CD8-positive, alpha-beta memory T cell (primary cell): Measurements from ENCODE around the gene ALCAM. TPM values are rescaled to one million over a fixed set of nuclear protein-coding genes. Genes with fewer than 3 reads are reported as not detected.

Experiments
- CTCF ChIA-PET: fragments of 350-600 bp; sonication (Branson Sonifier 250); formaldehyde crosslinking; loops from one replicate; lab custom pipeline; 2021; ENCODE audit warnings: antibody characterized with exemption; lab: Charles Lee
- POLR2A ChIA-PET: fragments of 350-600 bp; sonication (Branson Sonifier 250); formaldehyde crosslinking; loops from one replicate; lab custom pipeline; 2021; ENCODE audit warnings: antibody characterized with exemption; lab: Charles Lee
- DNase-seq, 5 donors: peaks; one replicate each; pipeline versions ENCODE4 v3.0.0 to v3.0.0-alpha.2; 2020 to 2022; ENCODE audit warnings: mixed read lengths in 1 of 5
- H3K27ac ChIP-seq: one replicate; pipeline ENCODE4 v1.7.0; 2013; ENCODE audit warnings: low read depth, mild to moderate bottlenecking, low read length, moderate library complexity
- H3K27me3 ChIP-seq: 2 replicates; pipeline ENCODE4 v1.7.0; 2013; ENCODE audit warnings: low read length, mild to moderate bottlenecking; ENCODE audit not compliant: insufficient read depth, poor library complexity, severe bottlenecking
- H3K36me3 ChIP-seq: 2 replicates; pipeline ENCODE4 v1.7.0; 2013; ENCODE audit warnings: mild to moderate bottlenecking, low read length, moderate library complexity; ENCODE audit not compliant: insufficient read depth
- H3K4me1 ChIP-seq: 2 replicates; pipeline ENCODE4 v1.7.0; 2013; ENCODE audit warnings: mild to moderate bottlenecking, low read length, moderate library complexity; ENCODE audit not compliant: insufficient read depth
- H3K4me3 ChIP-seq: 2 replicates; pipeline ENCODE4 v1.7.0; 2013; ENCODE audit warnings: mild to moderate bottlenecking, low read length
- H3K9me3 ChIP-seq: 2 replicates; pipeline ENCODE4 v1.7.0; 2013; ENCODE audit warnings: mild to moderate bottlenecking, low read length
- H3K27ac Mint-ChIP-seq, 8 donors: one replicate each; pipeline ENCODE4 v1.8.0; 2020 to 2021; ENCODE audit warnings: mixed read lengths in 8 of 8, mild to moderate bottlenecking in 6 of 8, inconsistent platforms in 3 of 8, moderate library complexity in 3 of 8
- H3K27me3 Mint-ChIP-seq, 2 donors: one replicate each; pipeline ENCODE4 v1.8.0; 2020 to 2021; ENCODE audit warnings: mixed read lengths in 2 of 2, mild to moderate bottlenecking in 1 of 2, moderate library complexity in 1 of 2
- H3K36me3 Mint-ChIP-seq, 3 donors: one replicate each; pipeline ENCODE4 v1.8.0; 2020 to 2021; ENCODE audit warnings: mixed read lengths in 3 of 3, inconsistent platforms in 1 of 3, mild to moderate bottlenecking in 1 of 3
- H3K4me1 Mint-ChIP-seq, 3 donors: one replicate each; pipeline ENCODE4 v1.8.0; 2020 to 2021; ENCODE audit warnings: mixed read lengths in 3 of 3, inconsistent platforms in 1 of 3, mild to moderate bottlenecking in 1 of 3
- H3K4me3 Mint-ChIP-seq, 7 donors: one replicate each; pipeline ENCODE4 v1.8.0; 2020 to 2021; ENCODE audit warnings: mixed read lengths in 7 of 7, mild to moderate bottlenecking in 6 of 7, moderate library complexity in 4 of 7, inconsistent platforms in 2 of 7
- H3K9me3 Mint-ChIP-seq, 5 donors: one replicate each; pipeline ENCODE4 v1.8.0; 2020 to 2022; ENCODE audit warnings: mixed read lengths in 5 of 5, mild to moderate bottlenecking in 3 of 5, moderate library complexity in 2 of 5, inconsistent platforms in 1 of 5
- polyA plus RNA-seq: library from polyadenylated mRNA; unstranded; fragments of 300-500 nt; fragmentation: Illumina TruSeq; gene quantifications from one replicate; pipeline ENCODE4 v1.2.3, GENCODE V29; 2021
- total RNA-seq, 2 experiments: library from RNA; stranded (reverse); gene quantifications; one replicate each; pipeline ENCODE4 v1.2.3, GENCODE V29; 2021

Gene ALCAM
- total and polyA plus RNA-seq, 3 experiments from 2014 or later, result 6.4 to 26.9 (median 26.1) TPM

DNA sequence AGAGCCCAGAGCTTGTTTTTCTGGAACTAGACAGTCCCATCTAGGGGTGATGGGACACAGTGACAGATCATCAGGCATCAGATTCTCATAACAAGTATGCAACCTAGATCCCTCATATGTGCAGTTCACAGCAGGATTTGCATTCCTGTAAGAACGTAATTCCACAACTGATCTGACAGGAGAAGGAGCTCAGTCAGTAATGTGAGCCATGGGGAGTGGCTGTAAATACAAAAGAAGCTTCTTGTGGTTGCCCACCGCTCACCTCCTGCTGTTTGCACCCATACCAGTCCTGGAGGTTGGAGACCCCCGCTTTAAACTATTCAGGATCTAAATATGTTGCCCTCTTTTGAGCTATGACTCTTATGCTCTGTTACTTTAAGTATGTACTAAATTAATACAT is 167.3 kb downstream of the ALCAM start:
- H3K36me3 Mint-ChIP-seq, result peaks cover 0 to 13% (median 4%) of the 10 kb centered on the region in 3 donors
- no peak overlapping the region for H3K4me3 Mint-ChIP-seq
- no peak overlapping the region for H3K27ac Mint-ChIP-seq
- ChIA-PET POLR2A (no interaction called here), CTCF (no interaction called here)
- no peak for DNase-seq
- Histone ChIP-seq H3K36me3 (no peaks in the 10 kb centered on the region), H3K27ac (no peak overlapping the region), H3K4me1 (no peaks in the 10 kb centered on the region), H3K27me3 (no peaks in the 10 kb centered on the region), H3K9me3 (no peaks in the 10 kb centered on the region), H3K4me3 (no peak overlapping the region)
- H3K9me3 Mint-ChIP-seq, result no peaks in the 10 kb centered on the region
- H3K4me1 Mint-ChIP-seq, result no peaks in the 10 kb centered on the region
- no peaks in the 10 kb centered on the region for H3K27me3 Mint-ChIP-seq

DNA sequence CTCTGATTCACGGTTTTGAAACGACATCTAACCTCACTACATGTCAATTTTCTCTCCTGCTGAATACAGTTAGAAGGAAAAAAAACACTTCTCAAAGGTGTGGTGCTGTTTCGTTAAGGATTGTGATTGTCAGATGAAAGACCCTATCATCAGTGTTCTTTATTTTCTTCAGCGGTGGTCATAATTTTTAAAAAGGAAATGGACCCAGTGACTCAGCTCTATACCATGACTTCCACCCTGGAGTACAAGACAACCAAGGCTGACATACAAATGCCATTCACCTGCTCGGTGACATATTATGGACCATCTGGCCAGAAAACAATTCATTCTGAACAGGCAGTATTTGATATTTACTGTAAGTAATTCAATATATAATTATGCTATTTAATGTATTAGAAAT is 167.8 kb downstream of the ALCAM start:
- H3K4me1 ChIP-seq, result no peaks in the 10 kb centered on the region
- Mint-ChIP-seq H3K4me1 (no peaks in the 10 kb centered on the region), H3K27ac (no peak overlapping the region), H3K4me3 (no peak overlapping the region), H3K36me3 (peaks cover 0 to 13% (median 5%) of the 10 kb centered on the region in 3 donors), H3K27me3 (no peaks in the 10 kb centered on the region), H3K9me3 (no peaks in the 10 kb centered on the region)
- no peak overlapping the region for H3K27ac ChIP-seq
- CTCF ChIA-PET, result no interaction called here
- H3K36me3 ChIP-seq, result no peaks in the 10 kb centered on the region
- H3K27me3 ChIP-seq, result no peaks in the 10 kb centered on the region
- DNase-seq, result no peak
- POLR2A ChIA-PET, result no interaction called here
- H3K9me3 ChIP-seq, result no peaks in the 10 kb centered on the region
- no peak overlapping the region for H3K4me3 ChIP-seq

DNA sequence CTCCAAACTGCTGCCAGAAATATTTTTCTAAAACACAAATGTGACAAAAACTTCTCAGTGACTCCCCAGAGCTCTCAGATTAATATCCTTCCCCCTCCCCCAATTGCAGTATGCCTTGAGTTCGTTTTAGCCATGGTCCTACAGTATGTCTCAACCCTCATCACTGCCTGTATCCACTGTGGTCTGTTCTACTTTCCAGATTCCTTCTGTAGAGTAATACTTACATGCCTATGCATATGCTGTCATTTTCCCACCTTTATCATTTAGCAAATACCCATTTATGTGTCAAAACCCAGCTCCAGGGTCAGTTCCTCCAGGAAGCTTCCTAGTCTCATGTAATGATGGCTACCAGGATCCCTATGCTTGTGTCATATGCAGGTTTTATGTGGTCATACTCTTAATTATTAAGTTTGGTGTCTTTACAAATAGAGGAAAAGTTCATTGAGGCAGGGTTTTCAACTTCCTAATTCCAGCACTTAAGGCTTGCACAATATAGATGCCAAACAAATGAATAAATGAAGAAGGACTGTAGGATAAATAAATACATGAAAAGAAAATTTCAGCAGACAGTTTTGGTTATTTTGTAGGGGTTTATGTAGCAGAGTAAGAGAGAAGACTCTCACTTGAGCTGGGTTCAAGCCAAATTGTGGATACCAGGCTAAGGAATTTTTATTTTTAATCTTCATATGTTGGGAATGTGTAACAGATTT is 170.8 kb downstream of the ALCAM start:
- Histone ChIP-seq H3K9me3 (no peaks in the 10 kb centered on the region), H3K27me3 (no peaks in the 10 kb centered on the region), H3K4me1 (no peaks in the 10 kb centered on the region), H3K36me3 (no peaks in the 10 kb centered on the region), H3K27ac (no peak overlapping the region), H3K4me3 (no peak overlapping the region)
- H3K9me3 Mint-ChIP-seq, result no peaks in the 10 kb centered on the region
- no peak overlapping the region for H3K27ac Mint-ChIP-seq
- H3K4me3 Mint-ChIP-seq, result no peak overlapping the region
- H3K4me1 Mint-ChIP-seq, result no peaks in the 10 kb centered on the region
- POLR2A ChIA-PET, result no interaction called here
- DNase-seq, result no peak
- H3K36me3 Mint-ChIP-seq, result peaks cover 4 to 25% (median 15%) of the 10 kb centered on the region in 3 donors
- no peaks in the 10 kb centered on the region for H3K27me3 Mint-ChIP-seq
- CTCF ChIA-PET, result no interaction called here

DNA sequence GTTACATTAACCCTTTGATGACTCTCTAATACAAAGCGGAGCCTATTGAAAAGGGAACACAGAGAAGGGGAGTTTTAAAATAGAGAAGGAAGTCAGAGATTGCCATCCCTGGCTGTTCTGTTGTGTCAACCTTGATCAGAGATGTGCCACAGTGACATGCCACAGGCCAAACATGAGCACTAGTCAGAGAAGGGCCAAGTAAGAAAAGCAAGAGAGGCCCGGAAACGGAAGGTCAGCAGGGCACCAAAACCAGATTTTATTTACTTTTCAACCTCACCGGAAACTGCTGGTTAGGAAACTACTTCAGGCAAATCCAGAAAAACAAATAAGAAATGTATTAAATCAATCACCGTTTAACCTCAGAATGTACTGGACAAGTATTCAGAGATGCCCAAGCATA is 171.8 kb downstream of the ALCAM start:
- no peaks in the 10 kb centered on the region for H3K27me3 Mint-ChIP-seq

DNA sequence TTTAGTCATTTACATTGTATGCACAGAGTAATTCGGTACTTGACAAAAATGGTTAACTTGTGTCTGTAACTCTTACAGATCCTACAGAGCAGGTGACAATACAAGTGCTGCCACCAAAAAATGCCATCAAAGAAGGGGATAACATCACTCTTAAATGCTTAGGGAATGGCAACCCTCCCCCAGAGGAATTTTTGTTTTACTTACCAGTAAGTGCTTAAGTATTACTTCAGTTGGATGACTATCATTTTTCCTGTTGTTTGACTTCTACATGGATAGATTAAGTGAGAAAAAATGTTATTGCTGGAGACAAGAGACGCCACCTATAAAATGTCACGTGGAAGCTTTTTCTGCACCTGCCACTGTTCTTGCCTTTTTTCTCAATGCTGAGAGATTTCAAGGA is 173.2 kb downstream of the ALCAM start:
- Mint-ChIP-seq H3K4me1 (no peaks in the 10 kb centered on the region), H3K9me3 (no peaks in the 10 kb centered on the region), H3K36me3 (peaks cover 22 to 33% (median 22%) of the 10 kb centered on the region in 3 donors), H3K4me3 (no peak overlapping the region), H3K27ac (no peak overlapping the region), H3K27me3 (no peaks in the 10 kb centered on the region)
- no peak for DNase-seq
- Histone ChIP-seq H3K36me3 (no peaks in the 10 kb centered on the region), H3K9me3 (no peaks in the 10 kb centered on the region), H3K4me1 (no peaks in the 10 kb centered on the region), H3K27me3 (no peaks in the 10 kb centered on the region), H3K4me3 (no peak overlapping the region), H3K27ac (no peak overlapping the region)
- ChIA-PET POLR2A (no interaction called here), CTCF (interaction anchor here (0.7 kb wide), 1 partner anchor 11 kb away, joined by 3 read pairs; no protein-coding TSS in a partner anchor)

More for the DNA sequence above, 171.8 kb downstream of the ALCAM start:
- DNase-seq, result no peak
- CTCF ChIA-PET, result no interaction called here
- POLR2A ChIA-PET, result no interaction called here
- Mint-ChIP-seq H3K27ac (no peak overlapping the region), H3K4me1 (no peaks in the 10 kb centered on the region), H3K36me3 (peaks cover 12 to 30% (median 16%) of the 10 kb centered on the region in 3 donors), H3K4me3 (no peak overlapping the region), H3K9me3 (no peaks in the 10 kb centered on the region)
- Histone ChIP-seq H3K4me1 (no peaks in the 10 kb centered on the region), H3K36me3 (no peaks in the 10 kb centered on the region), H3K9me3 (no peaks in the 10 kb centered on the region), H3K4me3 (no peak overlapping the region), H3K27me3 (no peaks in the 10 kb centered on the region), H3K27ac (no peak overlapping the region)

GRCh38 chr3:105542282-105543019 is 175.7 kb downstream of the ALCAM start:
- no peaks in the 10 kb centered on the region for H3K9me3 Mint-ChIP-seq
- no peaks in the 10 kb centered on the region for H3K27me3 Mint-ChIP-seq
- no peaks in the 10 kb centered on the region for H3K4me1 ChIP-seq
- POLR2A ChIA-PET, result no interaction called here
- no peaks in the 10 kb centered on the region for H3K27me3 ChIP-seq
- CTCF ChIA-PET, result no interaction called here
- no peak overlapping the region for H3K4me3 ChIP-seq
- H3K36me3 Mint-ChIP-seq, result peaks cover 22 to 35% (median 28%) of the 10 kb centered on the region in 3 donors
- no peaks in the 10 kb centered on the region for H3K9me3 ChIP-seq
- H3K27ac Mint-ChIP-seq, result no peak overlapping the region
- H3K4me3 Mint-ChIP-seq, result no peak overlapping the region
- H3K27ac ChIP-seq, result no peak overlapping the region
- no peak for DNase-seq
- no peaks in the 10 kb centered on the region for H3K4me1 Mint-ChIP-seq
- H3K36me3 ChIP-seq, result no peaks in the 10 kb centered on the region

- Histone ChIP-seq H3K4me3 (no peak overlapping the region), H3K36me3 (no peaks in the 10 kb centered on the region), H3K27me3 (no peaks in the 10 kb centered on the region), H3K9me3 (no peaks in the 10 kb centered on the region), H3K27ac (no peak overlapping the region), H3K4me1 (no peaks in the 10 kb centered on the region)
- Mint-ChIP-seq H3K27me3 (no peaks in the 10 kb centered on the region), H3K4me1 (no peaks in the 10 kb centered on the region), H3K4me3 (no peak overlapping the region), H3K36me3 (peaks cover 25 to 35% (median 28%) of the 10 kb centered on the region in 3 donors), H3K9me3 (no peaks in the 10 kb centered on the region), H3K27ac (no peak overlapping the region)
- CTCF ChIA-PET, result no interaction called here
- POLR2A ChIA-PET, result no interaction called here
- DNase-seq, result no peak
These were observed 178.3 kb downstream of the ALCAM start for GRCh38 chr3:105545051-105545450.

DNA sequence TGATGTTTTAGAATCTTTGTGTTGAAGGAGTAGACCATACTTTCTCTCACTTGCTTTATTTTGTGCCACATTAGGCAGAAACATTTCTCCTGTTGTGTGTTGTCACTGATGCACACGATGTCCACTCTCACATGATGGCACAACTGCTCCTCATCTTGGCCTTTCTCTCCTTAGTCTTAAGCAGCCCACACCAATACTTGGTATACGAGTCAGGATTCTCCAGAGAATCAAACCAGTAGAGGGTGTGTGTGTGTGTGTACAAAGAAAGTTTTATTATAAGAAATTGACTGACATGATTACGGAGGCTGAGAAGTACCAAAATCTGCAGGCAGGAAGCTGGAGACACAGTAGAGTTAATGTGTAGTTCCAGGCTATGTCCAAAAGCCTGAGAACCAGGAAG is 187.1 kb downstream of the ALCAM start:
- Mint-ChIP-seq H3K9me3 (no peaks in the 10 kb centered on the region), H3K27me3 (no peaks in the 10 kb centered on the region), H3K4me1 (no peaks in the 10 kb centered on the region), H3K27ac (no peak overlapping the region), H3K4me3 (no peak overlapping the region), H3K36me3 (peaks cover 21 to 25% (median 24%) of the 10 kb centered on the region in 3 donors)
- ChIA-PET POLR2A (no interaction called here), CTCF (no interaction called here)
- Histone ChIP-seq H3K27ac (no peak overlapping the region), H3K4me1 (no peaks in the 10 kb centered on the region), H3K36me3 (no peaks in the 10 kb centered on the region), H3K9me3 (no peaks in the 10 kb centered on the region), H3K4me3 (no peak overlapping the region), H3K27me3 (no peaks in the 10 kb centered on the region)
- DNase-seq, result no peak
